ENCODE data around the gene TMEM132A. TPM values are rescaled to one million over a fixed set of nuclear protein-coding genes. Genes with fewer than 3 reads are reported as not detected.

The TMEM132A gene
- total RNA-seq, 1 donor from 2014 or later: 197 TPM

DNA sequence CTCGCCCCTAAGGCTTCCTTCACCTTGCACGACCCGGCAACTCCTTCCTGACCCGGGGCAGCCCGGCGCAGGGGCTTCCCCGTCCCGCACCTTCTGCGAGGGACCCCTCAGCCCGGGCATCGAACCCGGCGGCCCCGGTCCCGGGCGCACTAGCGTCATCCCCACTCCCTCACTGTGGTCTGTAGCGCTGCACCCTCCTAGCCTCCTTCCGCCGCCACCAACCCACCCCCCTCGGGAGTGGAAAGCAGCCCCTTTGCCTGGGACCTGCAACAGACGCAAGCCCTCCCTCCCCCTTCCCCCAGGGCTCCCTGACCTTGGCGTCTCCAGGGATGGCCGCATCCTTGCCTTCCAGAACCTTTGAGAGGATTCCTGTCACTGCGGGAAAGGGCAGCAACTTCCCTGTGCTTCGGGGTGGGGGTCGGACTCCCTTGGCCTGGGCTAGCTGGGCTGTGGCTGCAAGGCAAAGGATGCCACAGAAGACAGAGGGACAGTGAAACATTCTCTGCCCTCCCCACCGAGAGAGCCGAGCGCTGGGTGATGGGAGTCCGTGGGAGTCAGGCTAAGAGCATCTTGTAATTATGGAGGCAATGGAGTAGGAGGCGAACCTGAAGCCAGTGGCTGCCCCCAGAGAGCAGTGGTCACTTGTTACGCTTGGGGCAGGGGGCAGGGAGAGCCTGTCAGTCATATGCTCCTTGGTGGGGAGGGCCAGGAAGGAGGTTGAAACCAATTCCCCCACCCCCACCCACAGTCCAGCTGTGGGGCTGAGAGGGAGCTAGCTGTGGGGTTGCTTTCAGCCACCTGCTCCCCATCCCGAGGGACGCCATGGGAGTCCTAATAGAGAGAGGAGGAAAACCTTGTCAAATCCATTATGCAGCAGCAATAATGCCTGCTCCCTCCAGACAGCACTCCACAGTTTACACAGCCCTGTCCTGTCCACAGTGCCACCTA lies 920 bp downstream of the TMEM132A start:
- TF ChIP-seq, protein P1, sequence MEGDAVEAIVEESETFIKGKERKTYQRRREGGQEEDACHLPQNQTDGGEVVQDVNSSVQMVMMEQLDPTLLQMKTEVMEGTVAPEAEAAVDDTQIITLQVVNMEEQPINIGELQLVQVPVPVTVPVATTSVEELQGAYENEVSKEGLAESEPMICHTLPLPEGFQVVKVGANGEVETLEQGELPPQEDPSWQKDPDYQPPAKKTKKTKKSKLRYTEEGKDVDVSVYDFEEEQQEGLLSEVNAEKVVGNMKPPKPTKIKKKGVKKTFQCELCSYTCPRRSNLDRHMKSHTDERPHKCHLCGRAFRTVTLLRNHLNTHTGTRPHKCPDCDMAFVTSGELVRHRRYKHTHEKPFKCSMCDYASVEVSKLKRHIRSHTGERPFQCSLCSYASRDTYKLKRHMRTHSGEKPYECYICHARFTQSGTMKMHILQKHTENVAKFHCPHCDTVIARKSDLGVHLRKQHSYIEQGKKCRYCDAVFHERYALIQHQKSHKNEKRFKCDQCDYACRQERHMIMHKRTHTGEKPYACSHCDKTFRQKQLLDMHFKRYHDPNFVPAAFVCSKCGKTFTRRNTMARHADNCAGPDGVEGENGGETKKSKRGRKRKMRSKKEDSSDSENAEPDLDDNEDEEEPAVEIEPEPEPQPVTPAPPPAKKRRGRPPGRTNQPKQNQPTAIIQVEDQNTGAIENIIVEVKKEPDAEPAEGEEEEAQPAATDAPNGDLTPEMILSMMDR (IDR thresholded peaks at IDR 0.05; ENCODE audit: unreplicated experiment): no peak
- DNase-seq (ENCODE audit: low spot score in 2 of 2, unreplicated experiment in 2 of 2): no peak
- peak overlapping the region; percentile 80 for H3K4me3 Mint-ChIP-seq
- H3K4me1 Mint-ChIP-seq: peaks cover 12% of the 10 kb centered on the region
- H3K27ac Mint-ChIP-seq: peak overlapping the region; percentile 45
- peaks cover 27% of the 10 kb centered on the region for H3K36me3 Mint-ChIP-seq
- H3K9me3 Mint-ChIP-seq: no peaks in the 10 kb centered on the region
- no peaks in the 10 kb centered on the region for H3K27me3 Mint-ChIP-seq (ENCODE audit: low read depth)

DNA sequence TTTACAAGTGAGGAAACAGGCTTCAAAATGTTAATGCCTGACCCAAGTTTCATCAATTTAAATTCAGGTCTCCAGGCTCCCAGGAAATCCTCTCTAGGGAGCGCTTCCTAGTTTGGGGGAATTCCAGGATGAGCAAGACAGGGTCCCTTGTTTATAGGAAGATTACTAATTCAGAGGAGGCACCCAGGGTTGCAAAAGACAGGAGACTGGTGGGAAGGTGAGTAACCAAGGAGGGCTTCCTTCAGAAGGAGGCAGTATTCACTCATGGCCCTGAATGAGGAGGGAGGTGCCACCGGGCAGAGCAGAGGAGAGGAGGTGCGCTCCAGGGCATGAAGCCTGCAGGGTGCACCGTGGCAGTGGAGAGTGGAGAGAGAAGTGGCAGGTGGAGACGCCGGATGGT lies 1.6 kb downstream of the TMEM132A start:
- no peaks in the 10 kb centered on the region for H3K27me3 Mint-ChIP-seq (ENCODE audit: low read depth)
- peak overlapping the region; percentile 80 for H3K4me3 Mint-ChIP-seq
- TF ChIP-seq, protein P1 (IDR thresholded peaks at IDR 0.05; ENCODE audit: unreplicated experiment): no peak
- H3K9me3 Mint-ChIP-seq: no peaks in the 10 kb centered on the region
- H3K36me3 Mint-ChIP-seq: peaks cover 25% of the 10 kb centered on the region
- DNase-seq (ENCODE audit: low spot score in 2 of 2, unreplicated experiment in 2 of 2): no peak
- H3K27ac Mint-ChIP-seq: no peak overlapping the region
- peaks cover 12% of the 10 kb centered on the region for H3K4me1 Mint-ChIP-seq

DNA sequence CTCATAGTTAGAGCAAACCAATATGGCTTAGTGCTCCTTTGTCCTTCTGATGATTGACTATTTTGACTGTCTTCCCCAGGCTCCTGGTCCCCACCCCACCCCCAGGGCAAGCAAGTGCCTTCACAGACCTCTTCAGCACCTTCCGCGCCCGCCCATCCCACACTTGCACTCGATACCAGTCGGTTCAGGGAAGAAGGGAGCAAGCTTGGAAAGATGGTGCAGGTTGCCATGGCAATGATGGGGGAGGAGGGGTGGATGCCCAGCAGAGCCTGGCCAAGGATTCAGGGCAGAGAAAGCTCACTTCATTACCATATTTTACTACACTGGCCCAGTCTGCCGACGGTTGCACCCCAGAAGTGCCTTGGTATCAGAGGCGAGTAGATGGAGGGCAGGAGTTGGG lies 2.2 kb downstream of the TMEM132A start:
- Mint-ChIP-seq H3K9me3 (no peaks in the 10 kb centered on the region), H3K36me3 (peaks cover 24% of the 10 kb centered on the region), H3K4me3 (no peak overlapping the region), H3K27ac (no peak overlapping the region), H3K27me3 (ENCODE audit: low read depth) (no peaks in the 10 kb centered on the region), H3K4me1 (peaks cover 12% of the 10 kb centered on the region)
- no peak for DNase-seq (ENCODE audit: low spot score in 2 of 2, unreplicated experiment in 2 of 2)
- TF ChIP-seq, protein P1 (IDR thresholded peaks at IDR 0.05; ENCODE audit: unreplicated experiment): no peak

DNA sequence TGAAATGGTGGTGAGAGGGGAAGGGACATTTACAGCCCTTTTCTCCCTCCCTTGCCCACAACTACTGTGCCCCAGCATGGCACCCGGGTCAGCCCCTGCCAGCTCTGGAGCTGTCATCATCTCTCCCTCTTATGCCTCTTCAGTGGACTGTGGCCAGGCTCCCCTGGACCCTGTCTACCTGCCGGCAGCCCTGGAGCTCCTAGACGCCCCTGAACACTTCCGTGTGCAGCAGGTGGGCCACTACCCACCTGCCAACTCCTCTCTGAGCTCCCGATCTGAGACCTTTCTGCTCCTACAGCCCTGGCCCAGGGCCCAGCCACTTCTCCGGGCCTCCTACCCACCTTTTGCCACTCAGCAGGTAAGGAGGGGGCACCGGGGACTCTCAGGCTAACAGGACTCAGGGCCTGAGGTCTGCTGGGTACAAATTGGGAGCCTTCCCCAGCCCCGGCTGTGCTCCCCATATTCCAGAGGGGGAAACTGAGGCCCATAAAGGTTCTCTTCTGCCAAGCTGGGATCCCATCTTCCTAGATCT lies 2.9 kb downstream of the TMEM132A start:
- Mint-ChIP-seq H3K27ac (no peak overlapping the region), H3K9me3 (no peaks in the 10 kb centered on the region)
- no peak for DNase-seq (ENCODE audit: low spot score in 2 of 2, unreplicated experiment in 2 of 2)

DNA sequence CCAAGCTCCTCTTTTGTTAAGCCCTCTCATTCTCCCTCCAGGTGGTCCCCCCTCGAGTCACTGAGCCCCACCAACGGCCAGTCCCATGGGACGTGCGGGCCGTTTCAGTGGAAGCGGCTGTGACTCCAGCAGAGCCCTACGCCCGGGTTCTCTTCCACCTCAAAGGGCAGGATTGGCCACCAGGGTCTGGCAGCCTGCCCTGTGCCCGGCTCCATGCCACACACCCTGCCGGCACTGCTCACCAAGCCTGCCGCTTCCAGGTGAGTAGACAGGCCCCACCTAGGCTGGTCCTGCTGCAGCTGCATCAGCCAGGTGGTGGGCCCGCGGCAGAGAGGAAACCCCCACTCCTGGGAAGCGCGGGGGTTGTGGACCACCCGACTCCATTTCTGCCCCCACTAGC lies 3.3 kb downstream of the TMEM132A start:
- H3K4me1 Mint-ChIP-seq: peaks cover 12% of the 10 kb centered on the region
- H3K9me3 Mint-ChIP-seq: no peaks in the 10 kb centered on the region
- H3K36me3 Mint-ChIP-seq: peaks cover 19% of the 10 kb centered on the region
- no peak overlapping the region for H3K27ac Mint-ChIP-seq
- H3K4me3 Mint-ChIP-seq: no peak overlapping the region
- TF ChIP-seq, protein P1 (IDR thresholded peaks at IDR 0.05; ENCODE audit: unreplicated experiment): no peak
- DNase-seq (ENCODE audit: low spot score in 2 of 2, unreplicated experiment in 2 of 2): no peak
- H3K27me3 Mint-ChIP-seq (ENCODE audit: low read depth): no peaks in the 10 kb centered on the region

More for the DNA sequence above, 2.9 kb downstream of the TMEM132A start:
- TF ChIP-seq, protein P1 (IDR thresholded peaks at IDR 0.05; ENCODE audit: unreplicated experiment): no peak
- H3K4me3 Mint-ChIP-seq: no peak overlapping the region
- H3K27me3 Mint-ChIP-seq (ENCODE audit: low read depth): no peaks in the 10 kb centered on the region
- peaks cover 21% of the 10 kb centered on the region for H3K36me3 Mint-ChIP-seq
- H3K4me1 Mint-ChIP-seq: peaks cover 12% of the 10 kb centered on the region
